Measurements from ENCODE around the gene SIRT5.

Gene SIRT5

GRCh38 chr6:13589801-13590200 is 15.4 kb downstream of the SIRT5 start:
- no peak for DNase-seq (ENCODE audit: low read depth)

- DNase-seq (ENCODE audit: low read depth) = no peak
Measured at GRCh38 chr6:13590574-13591153, 16.3 kb downstream of the SIRT5 start.

- DNase-seq (ENCODE audit: low read depth) = no peak
Measured at GRCh38 chr6:13591205-13591921, 17.0 kb downstream of the SIRT5 start.

- DNase-seq (ENCODE audit: low read depth) = no peak
Measured at GRCh38 chr6:13593103-13593502, 18.7 kb downstream of the SIRT5 start.

GRCh38 chr6:13593720-13594119 is 19.3 kb downstream of the SIRT5 start:
- no peak for DNase-seq (ENCODE audit: low read depth)

GRCh38 chr6:13597073-13597472 is 22.7 kb downstream of the SIRT5 start:
- DNase-seq (ENCODE audit: low read depth) = no peak

- DNase-seq (ENCODE audit: low read depth) = no peak
Measured at GRCh38 chr6:13600036-13600435, 25.6 kb downstream of the SIRT5 start.

GRCh38 chr6:13604135-13604534 is 29.7 kb downstream of the SIRT5 start:
- DNase-seq (ENCODE audit: low read depth) = no peak

- DNase-seq (ENCODE audit: low read depth) = no peak
Measured at GRCh38 chr6:13604546-13605416, 30.4 kb downstream of the SIRT5 start.

GRCh38 chr6:13605634-13606033 is 31.2 kb downstream of the SIRT5 start:
- DNase-seq (ENCODE audit: low read depth) = no peak

- DNase-seq (ENCODE audit: low read depth) = no peak
Measured at GRCh38 chr6:13611715-13612114, 37.3 kb downstream of the SIRT5 start.

GRCh38 chr6:13613029-13613594 is 38.7 kb downstream of the SIRT5 start:
- no peak for DNase-seq (ENCODE audit: low read depth)

- no peak for DNase-seq (ENCODE audit: low read depth)
Measured at GRCh38 chr6:13614126-13614925, 39.9 kb downstream of the SIRT5 start.

- peak; percentile 99 for DNase-seq (ENCODE audit: low read depth)
Measured at GRCh38 chr6:13614926-13615791, 40.8 kb downstream of the SIRT5 start, which contains the start of gene NOL7. NOL7 (plus strand) TSS chr6:13615335; CDS start chr6:13615359, 24 bp downstream.

- DNase-seq (ENCODE audit: low read depth) = peak; percentile 3
Measured at GRCh38 chr6:13615792-13616120, 41.4 kb downstream of the SIRT5 start.

GRCh38 chr6:13617066-13617465 is 42.7 kb downstream of the SIRT5 start:
- no peak for DNase-seq (ENCODE audit: low read depth)

GRCh38 chr6:13624871-13625288 is 50.5 kb downstream of the SIRT5 start:
- no peak for DNase-seq (ENCODE audit: low read depth)

- no peak for DNase-seq (ENCODE audit: low read depth)
Measured at GRCh38 chr6:13629459-13630116, 55.2 kb downstream of the SIRT5 start.

GRCh38 chr6:13630499-13630898 is 56.1 kb downstream of the SIRT5 start:
- DNase-seq (ENCODE audit: low read depth) = no peak

- DNase-seq (ENCODE audit: low read depth) = no peak
Measured at GRCh38 chr6:13633343-13633742, 58.9 kb downstream of the SIRT5 start.
